HG03064 (cell line): ENCODE measurements around the gene FFAR4.
"Not testable (repeated sequence)": the region's sequence is repeated elsewhere in the genome, so short reads cannot be mapped to it uniquely, and the experiment has no call there.

ENCODE experiments used
- ATAC-seq: cut with Tn5 transposase; IDR thresholded peaks from one replicate; pipeline ENCODE4 v1.9.1; 2021; ENCODE audit warnings: low read depth; ENCODE audit not compliant: unreplicated experiment

FFAR4 gene

GRCh38 chr10:93566435-93567276, at the start of gene FFAR4:
FFAR4 (plus strand) TSS chr10:93566665; CDS start chr10:93566721, 56 bp downstream.
- ATAC-seq = no peak

DNA sequence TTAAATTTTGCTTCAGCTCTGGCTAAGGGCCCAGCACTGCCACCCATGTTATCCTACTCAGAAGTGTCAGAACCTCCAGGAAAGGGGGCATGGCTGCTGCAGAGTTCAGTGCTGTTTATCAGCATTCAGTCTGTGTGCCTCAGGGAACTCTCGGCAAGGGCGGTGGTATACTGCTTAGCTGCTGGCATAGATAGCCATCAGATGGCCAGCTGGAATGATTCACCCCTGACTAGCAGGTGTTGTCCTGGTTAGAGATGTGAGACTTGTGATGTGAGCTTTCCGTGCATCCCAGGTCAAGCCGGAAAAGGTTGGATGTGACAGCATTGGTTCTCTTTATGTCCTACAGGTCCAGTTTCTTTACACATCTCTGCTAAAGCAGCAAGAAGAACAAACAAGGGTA, 47.9 kb upstream of the FFAR4 start:
- no peak for ATAC-seq

DNA sequence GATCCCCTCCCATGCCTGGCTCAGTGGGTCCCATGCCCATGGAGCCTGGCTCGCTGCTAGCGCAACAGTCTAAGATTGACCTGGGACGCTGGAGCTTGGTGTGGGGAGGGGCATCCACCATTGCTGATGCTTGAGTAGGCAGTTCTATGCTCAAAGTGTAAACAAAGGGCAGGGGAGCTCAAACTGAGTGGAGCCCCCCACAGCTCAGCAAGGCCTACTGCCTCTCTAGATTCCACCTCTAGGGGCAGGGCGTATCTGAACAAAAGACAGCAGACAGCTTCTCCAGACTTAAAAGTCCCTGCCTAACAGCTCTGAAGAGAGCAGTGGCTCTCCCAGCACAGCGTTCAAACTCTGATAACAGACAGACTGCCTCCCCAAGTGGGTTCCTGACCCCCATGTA, 31.2 kb upstream of the FFAR4 start:
- no peak for ATAC-seq

- not testable (repeated sequence) for ATAC-seq
These were observed 25.6 kb upstream of the FFAR4 start for GRCh38 chr10:93540871-93541270.

- ATAC-seq = no peak
These were observed 24.8 kb upstream of the FFAR4 start for GRCh38 chr10:93541402-93542357.

- ATAC-seq = no peak
These were observed 24.1 kb upstream of the FFAR4 start for GRCh38 chr10:93542358-93542791.

DNA sequence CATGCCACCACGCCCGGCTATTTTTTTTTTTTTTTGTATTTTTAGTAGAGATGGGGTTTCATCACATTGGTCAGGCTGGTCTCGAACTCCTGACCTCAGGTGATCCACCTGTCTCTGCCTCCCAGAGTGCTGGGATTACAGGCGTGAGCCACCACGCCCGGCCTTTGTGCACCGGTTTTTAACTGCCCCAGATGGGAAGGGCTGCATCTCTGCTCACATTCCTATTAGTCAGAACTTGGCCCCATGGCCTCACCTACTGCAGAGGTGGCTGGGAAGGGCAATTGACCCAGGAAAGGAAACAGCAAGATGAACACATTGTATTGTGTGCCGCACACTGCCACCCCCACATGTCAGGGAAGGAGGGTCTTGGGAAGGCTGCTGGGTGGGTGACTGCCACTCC, 19.5 kb upstream of the FFAR4 start:
- not testable (repeated sequence) for ATAC-seq

GRCh38 chr10:93547522-93547921, 18.9 kb upstream of the FFAR4 start:
- ATAC-seq = no peak

DNA sequence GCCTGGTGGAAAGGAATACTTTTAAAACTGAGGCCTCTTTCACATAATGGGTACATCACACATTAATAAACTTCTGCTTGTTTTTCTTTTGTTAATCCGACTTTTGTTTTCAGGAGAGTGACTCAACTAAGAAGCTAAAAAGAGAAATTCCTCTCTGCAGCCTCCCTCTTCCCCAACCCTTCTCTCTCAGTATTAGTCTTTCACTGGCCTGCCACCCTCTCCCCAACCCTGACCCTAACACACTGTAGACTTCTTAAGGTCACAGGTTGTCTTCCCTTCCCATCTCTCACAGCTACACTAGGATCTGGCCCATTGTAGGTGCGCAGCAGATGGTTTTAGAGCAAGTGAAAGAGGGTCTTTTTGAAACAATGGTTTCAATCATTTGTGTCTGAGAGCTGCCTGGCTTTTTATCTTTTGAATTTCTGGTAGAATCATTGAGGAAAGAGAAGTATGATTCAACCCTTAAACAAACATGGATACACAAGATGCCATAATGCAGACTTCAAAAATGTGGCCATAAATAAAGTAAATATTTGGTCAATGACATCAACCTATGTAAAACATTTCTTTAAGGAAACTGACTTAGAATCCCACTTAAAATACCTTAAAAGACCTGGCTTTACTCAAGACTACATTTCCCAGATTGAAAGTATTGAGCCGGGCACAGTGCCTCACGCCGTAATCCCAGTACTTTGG, 17.9 kb upstream of the FFAR4 start:
- ATAC-seq = no peak

DNA sequence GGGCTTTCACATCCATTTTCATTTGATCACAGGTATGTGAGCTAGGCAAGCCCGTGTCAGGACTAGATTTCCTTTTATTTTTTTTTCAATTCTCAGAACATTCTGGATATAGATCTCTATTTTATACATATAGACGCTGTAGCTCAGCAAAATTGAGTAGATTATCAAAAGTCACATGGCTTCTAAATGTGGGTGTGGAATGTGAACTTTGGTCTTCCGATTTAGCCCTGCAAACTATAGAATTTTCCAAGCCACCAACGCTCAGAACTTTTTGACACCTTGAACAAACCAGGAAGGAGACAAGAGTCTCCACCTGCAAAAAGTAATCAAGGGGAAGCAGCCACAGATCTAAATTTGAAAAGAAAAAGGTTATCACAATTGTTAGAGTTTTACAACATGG, 15.9 kb upstream of the FFAR4 start:
- ATAC-seq = no peak

DNA sequence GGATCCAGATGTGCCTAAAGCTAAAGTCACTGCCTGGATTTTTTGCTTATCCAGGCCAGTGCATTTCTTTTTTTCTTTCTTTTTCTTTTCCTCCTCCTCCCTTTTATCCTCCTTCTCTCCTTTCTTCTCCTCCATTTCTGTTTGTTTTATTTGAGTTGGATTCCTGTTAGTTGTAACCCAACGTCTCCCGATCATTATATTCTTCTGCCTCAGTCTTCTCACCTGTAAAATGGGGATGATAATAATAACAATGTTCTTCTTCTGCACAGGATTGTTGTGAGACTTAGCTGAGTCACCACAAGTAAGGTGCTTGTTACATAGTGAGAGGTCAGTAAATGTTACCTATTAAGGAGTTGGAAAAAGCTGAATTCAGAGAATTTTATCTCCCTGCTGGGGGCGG, 13.7 kb upstream of the FFAR4 start:
- no peak for ATAC-seq

GRCh38 chr10:93553482-93554315, 12.8 kb upstream of the FFAR4 start:
- no peak for ATAC-seq

GRCh38 chr10:93554316-93554663, 12.2 kb upstream of the FFAR4 start:
- ATAC-seq = no peak

GRCh38 chr10:93554760-93555432, 11.6 kb upstream of the FFAR4 start:
- no peak for ATAC-seq

DNA sequence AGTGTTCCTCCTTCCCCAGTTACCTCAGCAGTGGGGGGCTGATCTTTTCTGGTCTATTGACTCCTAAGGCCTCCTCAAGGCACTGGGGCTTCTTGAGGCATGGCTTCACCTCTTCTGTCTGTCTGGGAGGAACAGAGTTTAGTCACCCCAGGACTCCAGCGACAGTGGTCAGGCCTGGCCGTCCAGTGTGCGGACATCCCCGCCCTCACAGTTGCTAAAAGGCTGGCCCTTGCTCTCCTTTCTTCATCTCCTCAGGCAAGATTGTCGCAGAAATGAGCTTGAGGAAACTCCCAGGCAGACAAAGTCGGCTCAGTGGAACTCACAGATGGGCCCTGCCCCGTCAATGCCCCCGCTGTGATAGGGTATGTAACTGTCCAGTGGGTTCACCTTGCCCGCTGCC, 7.0 kb upstream of the FFAR4 start:
- ATAC-seq = no peak

GRCh38 chr10:93560541-93560940, 5.9 kb upstream of the FFAR4 start:
- ATAC-seq = no peak

DNA sequence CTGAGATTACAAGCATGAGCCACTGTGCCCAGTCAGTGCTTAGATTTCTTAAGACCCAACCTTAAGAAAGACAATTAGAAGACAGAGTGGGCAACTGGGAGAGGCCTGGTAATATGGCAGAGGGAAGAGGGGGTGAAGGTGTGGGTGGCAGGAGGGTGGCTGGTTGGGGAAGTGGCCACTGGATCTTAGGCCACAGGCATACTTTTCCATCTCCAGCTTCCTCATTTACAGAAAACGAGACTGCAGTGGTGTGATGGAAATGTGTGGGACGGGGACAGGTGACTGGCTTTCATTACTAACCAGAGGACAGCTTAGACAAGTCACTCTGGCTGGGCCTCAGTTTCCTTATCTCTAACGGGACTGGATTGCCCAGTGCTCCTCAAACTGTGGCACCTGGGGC, 1.0 kb upstream of the FFAR4 start:
- ATAC-seq = no peak

- no peak for ATAC-seq
These were observed 1.0 kb downstream of the FFAR4 start for GRCh38 chr10:93567277-93568104.

- ATAC-seq = no peak
These were observed 1.6 kb downstream of the FFAR4 start for GRCh38 chr10:93568105-93568390.
